Stimulated activated CD4-positive, alpha-beta T cell treated with anti-CD3 and anti-CD28 coated beads, TNF-alpha, amount 100 ng/mL, for 48 hours (primary cell): Measurements from ENCODE around the gene ST8SIA1.
"Not testable (repeated sequence)": the region's sequence is repeated elsewhere in the genome, so short reads cannot be mapped to it uniquely, and the experiment has no call there.

Source experiments
- DNase-seq, 3 donors: peaks; one replicate each; pipeline ENCODE4 v3.0.0-alpha.2; 2020; ENCODE audit warnings: low read depth in 3 of 3

Gene ST8SIA1

DNA sequence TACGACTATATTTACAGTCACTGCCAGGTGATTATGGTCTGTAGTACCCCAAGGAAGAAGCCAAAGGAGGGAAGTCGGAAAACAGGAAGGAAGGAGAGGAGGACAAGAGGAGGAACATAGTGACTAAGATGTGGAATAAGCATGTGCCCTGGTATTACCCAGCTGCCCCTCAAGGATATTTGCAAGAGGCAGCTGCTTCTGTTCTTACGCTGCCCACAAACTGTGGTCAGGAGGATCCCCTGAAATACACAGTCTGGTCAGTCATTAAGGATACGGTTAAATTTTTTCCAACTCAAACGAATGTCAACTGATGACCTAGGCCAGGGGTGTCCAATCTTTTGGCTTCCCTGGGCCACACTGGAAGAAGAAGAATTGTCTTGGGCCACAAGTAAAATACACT is 162.0 kb downstream of the ST8SIA1 start:
- no peak for DNase-seq

GRCh38 chr12:22169376-22169775 is 165.1 kb downstream of the ST8SIA1 start:
- no peak for DNase-seq

GRCh38 chr12:22164139-22164538 is 170.4 kb downstream of the ST8SIA1 start:
- DNase-seq = no peak

- no peak for DNase-seq
These were observed 170.9 kb downstream of the ST8SIA1 start for GRCh38 chr12:22163594-22163993.

GRCh38 chr12:22160396-22161003 is 174.0 kb downstream of the ST8SIA1 start:
- no peak for DNase-seq

DNA sequence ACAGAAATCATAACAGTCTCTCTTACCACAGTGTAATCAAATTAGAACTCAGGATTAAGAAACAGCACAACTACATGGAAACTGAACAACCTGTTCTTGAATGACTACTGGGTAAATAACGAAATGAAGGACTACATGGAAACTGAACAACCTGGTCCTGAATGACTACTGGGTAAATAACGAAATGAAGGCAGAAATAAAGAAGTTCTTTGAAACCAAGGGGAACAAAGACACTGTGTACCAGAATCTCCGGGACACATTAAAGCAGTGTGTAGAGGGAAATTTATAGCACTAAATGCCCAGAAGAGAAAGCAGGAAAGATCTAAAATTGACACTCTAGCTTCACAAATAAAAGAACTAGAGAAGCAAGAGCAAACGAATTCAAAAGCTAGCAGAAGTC is 185.2 kb downstream of the ST8SIA1 start:
- DNase-seq = not testable (repeated sequence)

- DNase-seq = not testable (repeated sequence)
These were observed 187.8 kb downstream of the ST8SIA1 start for GRCh38 chr12:22146686-22147085.
